Fibroblast of lung (primary cell): ENCODE results near the gene LTBP4.

Experiments used
- CTCF ChIP-seq, 2 donors: IDR thresholded peaks in 1 of 2; conservative IDR thresholded peaks in 1 of 2; 1 replicate in 1 of 2; 2 replicates in 1 of 2; pipeline ENCODE4 v1.5.1; 2011 to 2012; ENCODE audit warnings: low read length in 2 of 2, control low read depth in 1 of 2, inconsistent platforms in 1 of 2, low read depth in 1 of 2, mild to moderate bottlenecking in 1 of 2
- EZH2 ChIP-seq: IDR thresholded peaks from 2 replicates; pipeline ENCODE4 v1.5.1; 2012; ENCODE audit warnings: low read length, control low read depth, mild to moderate bottlenecking; ENCODE audit errors: missing control alignments

DNA sequence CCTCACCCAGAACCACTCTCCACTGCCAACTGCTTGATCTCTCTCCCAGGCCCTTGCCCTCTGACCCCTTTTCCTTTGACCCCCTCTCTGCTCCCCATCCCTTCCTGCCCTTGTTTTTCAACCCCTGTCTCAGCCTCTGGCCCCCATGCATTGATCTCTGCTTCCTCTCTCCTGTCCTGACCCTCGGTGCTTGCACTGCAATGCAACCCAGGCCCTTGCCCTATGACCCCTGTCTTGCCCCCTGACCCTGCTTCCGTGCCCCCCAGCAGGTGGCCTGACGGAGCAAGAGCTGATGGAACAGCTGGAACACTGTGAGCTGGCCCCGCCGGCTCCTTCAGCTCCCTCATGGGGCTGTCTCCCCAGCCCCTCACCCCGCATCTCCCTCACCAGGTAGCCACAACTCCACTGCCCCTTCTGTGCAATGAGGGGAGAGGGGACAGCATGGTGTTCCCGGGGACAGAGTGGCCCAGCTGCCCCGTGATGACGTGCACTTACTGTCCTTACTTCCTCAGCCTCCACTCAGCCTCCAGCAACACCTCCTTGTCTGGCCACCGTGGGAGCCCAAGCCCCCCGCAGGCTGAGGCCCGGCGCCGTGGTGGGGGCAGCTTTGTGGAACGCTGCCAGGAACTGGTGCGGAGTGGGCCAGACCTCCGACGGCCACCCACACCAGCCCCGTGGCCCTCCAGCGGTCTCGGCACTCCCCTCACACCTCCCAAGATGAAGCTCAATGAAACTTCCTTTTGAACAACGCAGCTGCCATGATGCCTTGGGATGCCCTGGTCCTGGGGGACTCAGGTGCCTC lies 10.5 kb upstream of the LTBP4 start:
- TF ChIP-seq CTCF (conservative IDR thresholded peaks at IDR 0.05 in 1 of 2, IDR thresholded peaks at IDR 0.05 in 1 of 2; ENCODE audit: low read depth in 1 of 2, low read length in 2 of 2): no peak
- TF ChIP-seq EZH2: no peak
